HUES48 (cell line): ENCODE data around the gene PCSK2.

Experiments
- H3K27ac ChIP-seq: one replicate; pipeline ENCODE4 v1.7.0; 2013; ENCODE audit warnings: low read depth, low read length, inconsistent platforms
- H3K27me3 ChIP-seq: 2 replicates; pipeline ENCODE4 v1.6.1; 2013; ENCODE audit warnings: mild to moderate bottlenecking, low read length; ENCODE audit not compliant: control insufficient read depth, insufficient read depth
- H3K36me3 ChIP-seq: 2 replicates; pipeline ENCODE4 v1.6.1; 2013; ENCODE audit warnings: low read length; ENCODE audit not compliant: control insufficient read depth, insufficient read depth
- H3K4me1 ChIP-seq: 2 replicates; pipeline ENCODE4 v1.6.1; 2013; ENCODE audit warnings: mild to moderate bottlenecking, low read length; ENCODE audit not compliant: control insufficient read depth, insufficient read depth
- H3K4me3 ChIP-seq: 2 replicates; pipeline ENCODE4 v1.5.1; 2013; ENCODE audit warnings: mild to moderate bottlenecking, low read depth, low read length
- H3K9ac ChIP-seq: 2 replicates; pipeline ENCODE4 v1.6.1; 2013; ENCODE audit warnings: mild to moderate bottlenecking, low read depth, low read length, moderate library complexity
- H3K9me3 ChIP-seq: 2 replicates; pipeline ENCODE4 v1.6.1; 2013; ENCODE audit warnings: low read length; ENCODE audit not compliant: control insufficient read depth, insufficient read depth

PCSK2 gene

DNA sequence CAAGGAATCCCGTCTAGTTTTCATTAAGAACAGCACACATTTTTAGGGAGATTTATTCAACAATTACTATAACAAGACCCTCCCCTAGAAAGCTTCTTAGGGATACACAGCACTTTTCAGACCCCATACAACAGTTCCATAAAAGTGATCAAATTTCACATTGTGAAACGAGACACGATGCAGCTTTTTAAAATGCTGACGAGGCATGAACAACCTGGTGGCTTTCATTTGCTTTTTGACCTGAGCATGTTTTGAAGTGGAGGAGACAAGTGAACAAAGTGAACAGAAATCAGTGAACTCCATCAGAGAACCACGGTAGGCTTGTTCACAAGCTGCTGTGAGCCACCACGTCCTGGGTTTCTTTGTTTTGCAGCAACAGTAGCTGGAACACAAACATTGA is 112.2 kb downstream of the PCSK2 start:
- Histone ChIP-seq H3K9ac (no peak overlapping the region), H3K27me3 (no peaks in the 10 kb centered on the region), H3K4me1 (peaks cover 5% of the 10 kb centered on the region; the same call in 1 of the 2 replicates), H3K9me3 (no peaks in the 10 kb centered on the region), H3K27ac (no peak overlapping the region), H3K4me3 (no peak overlapping the region), H3K36me3 (no peaks in the 10 kb centered on the region)

DNA sequence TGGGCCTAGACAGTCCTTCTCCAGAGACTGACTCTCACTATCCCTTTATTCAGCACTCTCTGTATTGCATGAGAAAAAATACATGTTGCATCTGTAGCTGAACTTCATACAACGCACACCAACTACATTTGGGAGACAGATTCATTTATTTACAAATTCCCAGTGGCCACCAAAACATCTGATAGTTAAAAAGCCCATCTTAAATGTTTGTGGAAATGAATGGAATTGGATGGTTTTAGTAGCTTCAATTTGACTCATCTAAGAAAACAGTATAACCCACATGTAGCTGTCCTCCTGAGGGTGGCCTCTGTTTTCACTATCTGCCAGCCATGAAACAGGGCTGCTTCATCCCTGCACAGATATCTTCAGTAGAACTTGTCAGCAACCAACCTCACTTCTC is 116.3 kb downstream of the PCSK2 start:
- Histone ChIP-seq H3K27me3 (no peaks in the 10 kb centered on the region), H3K9me3 (no peaks in the 10 kb centered on the region; the same call in 1 of the 2 replicates)

DNA sequence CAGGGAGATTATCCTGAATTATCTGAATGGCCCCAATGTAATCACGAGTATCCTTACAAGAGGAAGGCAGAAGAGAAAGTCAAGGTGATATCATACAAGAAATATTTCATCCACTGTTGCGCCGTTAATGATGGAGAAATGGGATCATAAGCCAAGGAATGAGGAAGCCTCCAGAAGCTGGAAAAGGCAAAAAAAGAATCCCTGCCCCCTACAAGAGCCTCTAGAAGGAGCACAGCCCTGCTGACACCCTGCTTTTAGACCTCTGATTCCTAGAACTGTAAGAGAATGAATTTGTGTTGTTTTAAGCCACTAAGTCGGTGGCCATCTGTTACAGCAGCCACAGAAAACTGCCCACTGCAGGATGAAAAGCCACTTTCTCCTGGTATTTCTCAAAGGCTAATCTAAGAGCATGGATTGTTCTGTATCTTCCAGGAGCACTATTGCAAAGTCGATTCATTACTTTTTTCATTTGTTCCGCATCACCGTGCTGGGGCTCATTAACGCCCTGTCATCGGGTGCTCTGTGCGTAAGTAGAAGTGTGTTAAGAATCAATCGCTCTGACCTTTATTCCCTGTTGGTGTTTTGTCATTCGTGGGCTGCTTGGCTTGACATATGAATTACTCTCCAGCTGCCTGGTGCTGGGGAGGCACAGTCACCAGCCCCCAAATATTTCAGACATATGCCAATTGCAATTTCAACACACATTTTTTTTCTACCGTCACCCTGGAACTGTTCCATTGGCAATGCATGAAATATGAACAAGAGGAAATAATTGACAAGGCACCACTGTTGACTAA is 117.0 kb downstream of the PCSK2 start:
- no peak overlapping the region for H3K27ac ChIP-seq
- no peak overlapping the region for H3K4me3 ChIP-seq
- H3K36me3 ChIP-seq, result no peaks in the 10 kb centered on the region
- no peaks in the 10 kb centered on the region for H3K27me3 ChIP-seq
- H3K9ac ChIP-seq, result no peak overlapping the region
- no peaks in the 10 kb centered on the region; the same call in 1 of the 2 replicates for H3K9me3 ChIP-seq
- H3K4me1 ChIP-seq, result peaks cover 8% of the 10 kb centered on the region; the same call in 1 of the 2 replicates

More for the DNA sequence above, 116.3 kb downstream of the PCSK2 start:
- no peak overlapping the region for H3K4me3 ChIP-seq
- H3K36me3 ChIP-seq, result no peaks in the 10 kb centered on the region
- no peak overlapping the region for H3K27ac ChIP-seq
- no peak overlapping the region for H3K9ac ChIP-seq
- peaks cover 8% of the 10 kb centered on the region; the same call in 1 of the 2 replicates for H3K4me1 ChIP-seq

DNA sequence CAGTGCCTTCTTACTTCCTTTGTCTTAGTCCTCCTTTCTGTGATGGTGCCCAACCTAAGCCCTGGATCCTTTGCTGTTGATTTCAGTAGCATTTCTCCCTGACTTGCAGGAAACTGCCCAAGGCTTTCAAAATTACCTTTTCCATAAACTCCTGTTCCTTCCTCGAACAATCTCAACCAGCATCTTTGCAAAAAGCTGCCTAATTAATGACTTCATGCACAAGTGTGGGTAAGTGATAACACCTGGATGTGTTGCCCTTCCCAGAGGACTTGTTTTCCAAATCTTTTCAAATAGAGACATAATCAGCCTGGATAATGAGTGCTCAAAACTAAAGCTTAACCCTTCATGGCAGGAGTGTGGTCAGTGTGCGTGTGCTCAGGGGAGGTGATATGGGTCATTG is 118.0 kb downstream of the PCSK2 start:
- Histone ChIP-seq H3K4me1 (peaks cover 8% of the 10 kb centered on the region; the same call in 1 of the 2 replicates), H3K27ac (no peak overlapping the region), H3K9me3 (no peaks in the 10 kb centered on the region; the same call in 1 of the 2 replicates), H3K9ac (no peak overlapping the region), H3K4me3 (no peak overlapping the region), H3K36me3 (no peaks in the 10 kb centered on the region), H3K27me3 (no peaks in the 10 kb centered on the region)

DNA sequence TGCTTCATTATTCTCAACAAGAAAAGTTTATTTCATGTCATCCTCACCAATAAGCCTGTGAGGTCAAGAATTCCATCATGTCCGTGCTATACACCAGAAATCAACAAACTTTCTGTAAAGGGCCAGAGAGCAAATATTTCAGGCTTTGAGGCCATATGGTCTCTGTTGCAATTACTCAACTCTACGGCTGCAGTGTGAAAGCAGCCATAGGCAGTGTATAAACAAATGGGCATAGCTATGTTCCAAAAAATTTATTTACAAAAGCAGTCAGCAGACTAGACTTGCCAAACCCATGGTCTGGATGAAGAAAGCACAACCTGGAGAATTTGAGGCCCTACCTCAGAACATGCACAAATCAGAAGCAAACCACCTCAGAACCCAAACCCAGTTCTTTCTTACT is 118.5 kb downstream of the PCSK2 start:
- Histone ChIP-seq H3K9me3 (no peaks in the 10 kb centered on the region; the same call in 1 of the 2 replicates), H3K4me3 (no peak overlapping the region), H3K27me3 (no peaks in the 10 kb centered on the region), H3K4me1 (peaks cover 8% of the 10 kb centered on the region; the same call in 1 of the 2 replicates), H3K9ac (no peak overlapping the region), H3K27ac (no peak overlapping the region), H3K36me3 (no peaks in the 10 kb centered on the region)

DNA sequence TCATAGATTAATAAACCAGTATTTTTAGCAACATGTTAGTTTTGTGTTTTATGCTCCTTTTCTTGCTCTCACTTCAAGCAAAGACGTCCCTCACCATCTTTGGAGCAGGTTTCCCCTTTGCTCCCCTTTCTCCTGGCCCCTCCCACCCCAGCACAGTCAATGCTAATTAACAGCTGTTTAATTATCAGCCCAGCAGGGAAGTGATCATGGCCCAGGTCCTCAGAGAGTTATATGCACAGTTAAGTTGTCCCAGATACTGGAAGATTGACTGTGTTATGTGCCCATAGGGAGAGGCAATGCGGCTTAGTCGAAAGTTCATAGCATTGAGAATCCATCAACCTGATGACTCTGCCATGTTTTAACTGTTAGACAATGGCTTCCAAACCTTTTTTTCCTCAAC is 123.5 kb downstream of the PCSK2 start:
- no peaks in the 10 kb centered on the region for H3K4me1 ChIP-seq
- no peaks in the 10 kb centered on the region for H3K36me3 ChIP-seq
- no peak overlapping the region for H3K9ac ChIP-seq
- H3K9me3 ChIP-seq, result no peaks in the 10 kb centered on the region; the same call in 1 of the 2 replicates
- no peaks in the 10 kb centered on the region for H3K27me3 ChIP-seq
- H3K4me3 ChIP-seq, result no peak overlapping the region
- no peak overlapping the region for H3K27ac ChIP-seq

DNA sequence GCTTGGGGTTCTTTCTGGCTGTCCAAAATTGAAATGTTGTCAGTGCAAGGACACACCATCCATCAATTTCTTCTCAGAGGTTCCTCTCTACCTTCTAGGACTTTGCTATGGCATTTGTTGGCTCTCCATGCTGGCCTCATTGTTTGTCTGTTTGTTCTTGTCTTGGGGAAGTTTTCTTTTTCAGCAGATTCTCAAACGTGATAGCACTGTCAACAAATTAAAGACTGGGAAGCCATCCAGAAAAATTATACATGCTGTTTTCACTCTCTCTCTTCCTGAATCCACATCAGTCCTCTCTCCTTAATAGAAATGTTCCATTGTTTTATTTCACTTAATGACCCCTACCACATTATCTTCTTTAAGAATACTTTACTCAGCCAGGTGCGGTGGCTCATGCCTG is 130.4 kb downstream of the PCSK2 start:
- Histone ChIP-seq H3K9ac (no peak overlapping the region), H3K36me3 (no peaks in the 10 kb centered on the region), H3K27ac (no peak overlapping the region), H3K27me3 (no peaks in the 10 kb centered on the region), H3K4me3 (no peak overlapping the region), H3K4me1 (no peaks in the 10 kb centered on the region), H3K9me3 (no peaks in the 10 kb centered on the region)

DNA sequence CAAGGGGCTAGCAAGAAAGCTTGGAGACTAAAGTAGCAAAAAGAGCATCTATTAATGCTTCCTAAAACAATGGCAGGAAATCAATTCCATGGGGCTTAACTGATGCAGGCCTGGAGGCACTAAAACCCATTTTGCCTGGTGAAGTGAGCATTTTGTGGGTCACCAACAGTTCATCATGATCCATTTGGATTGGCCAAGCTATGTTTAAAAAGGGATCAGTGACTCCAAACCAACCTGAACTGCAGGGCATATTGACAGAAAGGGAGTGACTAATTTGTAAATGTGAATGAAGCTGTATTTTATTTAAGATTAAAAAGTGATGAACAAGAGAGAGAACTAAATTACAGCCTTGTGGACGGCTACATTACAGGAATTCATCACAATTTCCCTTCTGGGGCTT is 132.0 kb downstream of the PCSK2 start:
- no peak overlapping the region for H3K27ac ChIP-seq
- no peaks in the 10 kb centered on the region for H3K9me3 ChIP-seq
- no peak overlapping the region for H3K4me3 ChIP-seq
- H3K36me3 ChIP-seq, result no peaks in the 10 kb centered on the region
- no peaks in the 10 kb centered on the region for H3K27me3 ChIP-seq
- H3K9ac ChIP-seq, result no peak overlapping the region
- no peaks in the 10 kb centered on the region for H3K4me1 ChIP-seq

DNA sequence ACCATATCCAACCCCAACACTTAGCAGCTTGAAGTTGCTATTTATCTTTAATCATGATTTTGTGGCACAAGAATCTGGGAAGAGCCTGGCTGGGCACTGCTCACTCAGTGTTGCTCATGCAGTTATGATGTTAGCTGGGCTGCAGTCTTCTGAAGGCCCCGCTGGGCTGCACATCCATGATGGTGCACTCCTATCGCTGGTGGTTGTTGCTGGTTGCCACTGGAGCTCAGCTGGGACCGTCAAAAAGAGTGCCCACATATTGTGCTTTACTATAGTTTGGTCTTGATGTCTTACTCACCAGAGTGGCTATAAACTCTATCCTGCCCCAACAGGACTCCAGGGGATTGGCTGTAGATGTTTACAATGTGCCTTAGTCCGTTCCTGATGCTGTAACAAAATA is 137.8 kb downstream of the PCSK2 start:
- no peak overlapping the region for H3K4me3 ChIP-seq
- no peaks in the 10 kb centered on the region for H3K9me3 ChIP-seq
- H3K27me3 ChIP-seq, result no peaks in the 10 kb centered on the region
- no peak overlapping the region for H3K27ac ChIP-seq
- no peaks in the 10 kb centered on the region for H3K36me3 ChIP-seq
- no peaks in the 10 kb centered on the region for H3K4me1 ChIP-seq
- no peak overlapping the region for H3K9ac ChIP-seq

DNA sequence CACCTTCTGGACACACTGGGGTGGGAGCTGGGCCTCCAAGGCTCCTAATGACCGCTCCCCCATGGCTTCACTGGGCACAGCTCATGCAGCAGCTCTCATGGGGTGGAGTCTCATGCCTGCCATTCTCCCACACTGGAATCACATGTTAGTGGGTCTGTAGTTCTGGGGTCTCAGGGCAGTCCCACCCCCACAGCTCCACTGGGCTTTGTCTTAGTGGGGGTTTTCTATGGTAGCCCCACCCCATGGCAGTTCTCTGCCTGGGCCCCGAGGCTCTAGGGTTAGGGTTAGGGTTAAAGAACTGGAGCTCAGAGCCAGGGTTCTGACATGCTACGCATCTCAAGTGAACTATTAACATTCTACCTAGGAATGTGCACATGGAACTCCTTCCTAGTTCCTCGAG is 139.0 kb downstream of the PCSK2 start:
- Histone ChIP-seq H3K9ac (no peak overlapping the region), H3K27ac (no peak overlapping the region), H3K4me1 (no peaks in the 10 kb centered on the region), H3K27me3 (no peaks in the 10 kb centered on the region), H3K4me3 (no peak overlapping the region), H3K9me3 (no peaks in the 10 kb centered on the region), H3K36me3 (no peaks in the 10 kb centered on the region)

DNA sequence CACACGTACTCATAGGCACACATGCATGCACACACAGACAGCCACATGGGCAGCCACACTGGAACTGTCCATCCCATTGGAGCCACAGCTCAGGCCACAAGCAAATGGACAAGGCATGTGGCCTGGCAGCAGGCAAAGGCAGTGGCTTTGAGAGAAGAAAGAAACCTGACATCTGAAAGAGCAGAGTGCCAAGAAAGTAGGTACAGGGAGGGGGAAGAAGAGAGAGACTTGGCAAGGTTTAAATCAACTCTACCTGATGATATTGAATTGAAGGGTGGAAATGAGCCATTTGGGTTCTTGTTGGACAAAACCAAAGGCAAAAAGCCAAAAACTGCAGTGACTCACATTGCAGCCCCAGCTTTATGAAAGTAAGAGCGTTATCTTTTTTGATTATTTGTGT is 142.7 kb downstream of the PCSK2 start:
- H3K27me3 ChIP-seq, result no peaks in the 10 kb centered on the region
- no peak overlapping the region for H3K4me3 ChIP-seq
- no peak overlapping the region for H3K9ac ChIP-seq
- H3K27ac ChIP-seq, result no peak overlapping the region
- no peaks in the 10 kb centered on the region for H3K4me1 ChIP-seq
- no peaks in the 10 kb centered on the region for H3K36me3 ChIP-seq
- no peaks in the 10 kb centered on the region for H3K9me3 ChIP-seq
